GM12891 (cell line): ENCODE results near the gene FGF12.

Source experiments
- POLR2AphosphoS5 ChIP-seq: IDR thresholded peaks from 2 replicates; pipeline ENCODE4 v1.6.1; 2011; ENCODE audit warnings: low read depth, low read length, control low read depth
- TAF1 ChIP-seq: IDR thresholded peaks from 2 replicates; pipeline ENCODE4 v1.6.1; 2011; ENCODE audit warnings: low read depth, low read length, control low read depth

GRCh38 chr3:192128922-192129321 lies 598.4 kb downstream of the FGF12 start:
- TF ChIP-seq TAF1 (no peak), POLR2AphosphoS5 (no peak)
